ACC112 (cell line): ENCODE data around the gene TTC7B.

ENCODE experiments used
- H2AFZ ChIP-seq: fragments of 200-600 bp; sonication (generic); one replicate; pipeline ENCODE4 v1.6.0; 2017; ENCODE audit warnings: antibody characterized with exemption, low read length; ENCODE audit not compliant: unreplicated experiment
- H3K27ac ChIP-seq: fragments of 200-600 bp; sonication (generic); 2 replicates; pipeline ENCODE4 v1.5.1; 2014; ENCODE audit warnings: low read depth, mild to moderate bottlenecking, antibody characterized with exemption, low read length, moderate library complexity
- H3K27me3 ChIP-seq: fragments of 200-600 bp; sonication (generic); 2 replicates; pipeline ENCODE4 v1.6.1; 2014; ENCODE audit warnings: mild to moderate bottlenecking, antibody characterized with exemption, low read length, moderate library complexity, mixed read lengths; ENCODE audit not compliant: insufficient read depth
- H3K36me3 ChIP-seq: fragments of 200-600 bp; sonication (generic); 2 replicates; pipeline ENCODE4 v1.6.1; 2016; ENCODE audit warnings: mild to moderate bottlenecking, antibody characterized with exemption, low read length, moderate library complexity, mixed read lengths; ENCODE audit not compliant: insufficient read depth
- H3K4me1 ChIP-seq: fragments of 200-600 bp; sonication (generic); one replicate; pipeline ENCODE4 v1.6.1; 2016; ENCODE audit warnings: low read length, mixed read lengths; ENCODE audit not compliant: insufficient read depth, unreplicated experiment, control insufficient read depth
- H3K4me3 ChIP-seq: fragments of 200-600 bp; sonication (generic); 2 replicates; pipeline ENCODE4 v1.5.1; 2014; ENCODE audit warnings: mild to moderate bottlenecking, low read depth, low read length
- H3K79me2 ChIP-seq: fragments of 200-600 bp; sonication (generic); one replicate; pipeline ENCODE4 v1.6.0; 2016; ENCODE audit warnings: low read length; ENCODE audit not compliant: control insufficient read depth, unreplicated experiment, insufficient read depth

Gene TTC7B

DNA sequence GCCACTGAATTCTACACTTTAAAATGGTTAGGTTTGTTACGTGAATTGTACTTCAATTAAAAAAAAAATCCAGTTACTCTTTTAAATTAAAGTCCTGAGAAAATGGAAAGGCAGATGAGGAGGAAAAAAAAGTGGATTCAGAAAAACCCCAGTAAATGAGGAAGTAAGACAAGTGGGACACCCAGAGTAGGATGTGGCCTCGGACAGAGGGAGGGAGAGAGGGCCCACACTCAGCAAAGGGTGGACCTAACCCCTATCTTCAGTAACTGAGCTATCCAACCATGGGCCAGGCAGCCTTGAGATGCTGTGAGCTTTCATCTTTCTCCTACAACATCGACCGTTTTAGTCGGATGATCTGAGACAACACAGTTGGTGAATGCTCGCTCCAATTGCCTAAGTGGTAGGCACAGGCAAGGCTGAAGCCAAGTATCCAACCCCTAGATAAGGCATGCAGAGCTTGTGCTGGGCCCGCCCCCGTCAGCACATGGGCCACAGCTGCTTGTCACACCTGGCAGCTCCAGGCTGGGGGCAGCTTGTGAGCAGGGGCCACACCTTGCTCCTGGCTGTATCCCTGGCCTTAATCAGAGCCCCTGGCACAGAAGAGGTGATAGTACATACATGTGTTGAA, 142.1 kb downstream of the TTC7B start:
- Histone ChIP-seq H3K4me1 (peaks cover 21% of the 10 kb centered on the region), H3K79me2 (no peaks in the 10 kb centered on the region), H3K4me3 (no peak overlapping the region), H3K36me3 (0 out of 2 replicates have a peak, but pooled peaks cover 5% of the 10 kb centered on the region), H2AFZ (no peak overlapping the region), H3K27me3 (no peaks in the 10 kb centered on the region), H3K27ac (no peak overlapping the region)

DNA sequence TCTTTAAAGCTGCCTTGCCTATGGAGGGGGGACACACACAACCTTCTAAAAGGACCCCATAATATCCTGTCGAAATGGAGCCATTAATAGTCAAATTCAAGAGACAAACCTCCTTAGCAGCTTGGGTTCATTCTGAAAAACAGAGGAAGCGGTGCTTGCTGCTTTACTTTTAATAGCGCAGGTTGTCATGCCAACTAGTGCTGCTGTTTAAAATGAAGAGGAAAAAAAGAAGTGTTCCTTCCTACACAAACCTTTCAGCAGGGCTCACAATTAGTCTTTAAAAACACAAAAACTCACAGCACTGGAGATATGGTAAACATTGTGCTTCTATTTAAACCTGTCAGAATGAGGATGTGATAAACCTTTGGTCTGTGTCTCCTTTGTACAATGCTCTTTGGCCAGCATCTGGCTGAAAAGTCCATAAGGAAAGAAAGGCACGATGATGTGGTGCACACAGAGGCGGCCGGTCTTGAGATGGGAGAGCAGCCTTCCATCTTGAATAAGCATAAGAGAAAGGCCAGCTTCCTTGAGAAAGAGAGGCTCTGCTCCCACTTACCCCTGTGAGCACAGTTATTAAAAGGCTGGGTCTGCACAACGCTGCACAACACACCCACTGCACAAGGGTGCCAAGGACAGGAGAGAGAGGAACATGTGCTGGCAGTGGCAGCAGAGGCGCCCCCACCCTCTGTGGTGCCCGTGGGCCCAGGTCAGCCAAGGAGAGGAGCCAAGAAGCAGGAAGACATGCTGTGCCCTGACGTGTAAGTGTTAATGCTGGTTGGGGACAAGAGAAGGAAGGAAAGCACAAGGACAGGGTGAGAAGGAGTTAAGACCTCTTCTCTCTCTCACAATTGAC, 144.6 kb downstream of the TTC7B start:
- H3K4me3 ChIP-seq: no peak overlapping the region
- no peak overlapping the region for H3K27ac ChIP-seq
- no peaks in the 10 kb centered on the region for H3K79me2 ChIP-seq
- 0 out of 2 replicates have a peak, but pooled peaks cover 5% of the 10 kb centered on the region for H3K36me3 ChIP-seq
- H3K4me1 ChIP-seq: no peaks in the 10 kb centered on the region
- no peak overlapping the region for H2AFZ ChIP-seq
- no peaks in the 10 kb centered on the region for H3K27me3 ChIP-seq

DNA sequence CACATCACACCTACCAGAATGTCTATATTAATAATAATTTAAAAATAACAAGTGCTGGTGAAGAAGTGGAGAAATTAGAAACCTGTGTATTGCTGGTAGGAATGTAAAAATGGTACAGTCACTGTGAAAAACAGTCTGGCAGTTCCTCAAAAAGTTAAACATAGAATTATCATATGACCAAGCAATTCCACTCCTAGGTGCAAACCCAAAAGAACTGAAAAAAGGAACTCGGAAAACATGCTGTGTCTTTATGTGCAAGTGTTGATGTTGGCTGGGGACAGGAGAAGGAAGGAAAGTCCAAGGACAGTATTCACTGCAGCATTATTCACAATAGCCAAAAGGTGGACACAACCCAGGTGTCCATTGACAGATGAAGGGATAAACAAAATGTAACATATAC, 146.5 kb downstream of the TTC7B start:
- Histone ChIP-seq H3K79me2 (no peaks in the 10 kb centered on the region), H3K4me3 (no peak overlapping the region), H3K4me1 (no peaks in the 10 kb centered on the region), H3K36me3 (0 out of 2 replicates have a peak, but pooled peaks cover 5% of the 10 kb centered on the region), H3K27me3 (no peaks in the 10 kb centered on the region), H3K27ac (no peak overlapping the region), H2AFZ (no peak overlapping the region)

DNA sequence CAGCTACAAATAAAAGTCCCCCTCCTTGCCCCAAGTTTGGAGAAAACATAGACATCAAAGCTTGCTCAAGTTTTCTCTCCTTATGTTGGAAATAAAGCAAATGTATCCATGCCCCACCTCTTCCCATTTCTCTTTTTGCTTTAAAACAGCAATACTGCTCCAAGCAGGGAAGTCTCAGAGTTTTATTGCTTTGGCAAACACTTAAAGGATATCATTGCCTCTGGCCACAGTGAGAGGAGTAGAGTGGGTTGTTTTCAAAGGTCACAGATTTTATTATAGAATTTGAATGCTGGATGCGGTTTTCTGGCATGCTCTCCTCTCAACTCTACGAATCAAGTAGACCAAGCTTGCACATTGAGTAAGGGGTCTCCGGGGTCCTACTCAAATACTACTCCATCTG, 149.7 kb downstream of the TTC7B start:
- Histone ChIP-seq H3K79me2 (no peaks in the 10 kb centered on the region), H2AFZ (no peak overlapping the region), H3K27ac (no peak overlapping the region), H3K36me3 (0 out of 2 replicates have a peak, but pooled peaks cover 5% of the 10 kb centered on the region), H3K4me1 (no peaks in the 10 kb centered on the region), H3K4me3 (no peak overlapping the region), H3K27me3 (no peaks in the 10 kb centered on the region)

DNA sequence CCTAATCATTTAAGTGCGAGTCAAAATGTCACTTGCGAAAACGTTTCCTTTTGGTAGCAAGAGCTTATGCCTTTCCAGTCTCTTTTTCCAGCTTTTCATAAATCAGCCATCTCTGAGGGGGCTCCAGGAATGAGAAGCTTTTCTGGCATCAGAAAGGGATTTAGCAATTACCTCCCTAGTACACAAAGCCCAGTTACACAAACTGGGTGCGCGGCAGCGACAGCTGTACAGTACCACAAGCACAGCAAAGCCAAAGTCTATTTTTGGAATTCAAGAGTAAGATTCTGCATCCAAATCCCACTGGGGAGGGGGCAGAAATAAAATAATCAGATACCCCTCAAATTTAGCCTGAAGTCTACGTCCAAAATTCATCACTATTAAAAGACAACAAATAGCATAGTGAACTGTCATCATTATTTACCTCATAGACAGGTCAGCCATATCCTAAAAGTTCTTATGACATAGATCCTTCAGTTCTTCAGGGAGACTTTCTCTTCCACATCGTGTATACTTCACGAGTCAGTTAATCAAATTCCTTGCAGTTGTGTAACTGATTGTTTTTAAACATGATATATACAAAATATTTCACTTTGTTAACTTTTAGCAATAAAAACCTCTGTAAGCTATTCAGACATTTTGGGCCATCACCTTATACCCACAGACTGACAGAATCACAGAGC, 150.8 kb downstream of the TTC7B start:
- H3K79me2 ChIP-seq: no peaks in the 10 kb centered on the region
- H3K4me1 ChIP-seq: no peaks in the 10 kb centered on the region
- no peak overlapping the region for H3K27ac ChIP-seq
- 0 out of 2 replicates have a peak, but pooled peaks cover 5% of the 10 kb centered on the region for H3K36me3 ChIP-seq
- H2AFZ ChIP-seq: no peak overlapping the region
- H3K27me3 ChIP-seq: no peaks in the 10 kb centered on the region
- no peak overlapping the region for H3K4me3 ChIP-seq

DNA sequence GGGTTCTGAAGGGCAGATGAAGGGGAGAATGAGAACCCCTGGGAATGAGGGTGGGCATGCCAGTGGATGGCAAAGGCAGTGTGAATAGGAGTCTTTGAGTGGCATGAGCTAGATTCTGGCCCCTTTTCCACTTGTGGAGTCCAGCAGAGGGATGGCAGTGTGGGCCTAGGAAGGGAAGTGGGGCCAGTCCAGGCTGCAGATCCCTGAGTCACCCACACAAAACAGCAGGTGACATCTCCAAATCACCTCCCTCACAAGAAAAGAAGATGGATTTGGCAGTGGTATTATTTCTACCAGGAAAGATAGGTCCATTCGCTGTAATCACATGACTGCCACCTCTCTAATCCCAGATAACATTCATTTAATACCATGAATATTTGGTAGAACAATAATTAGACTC, 151.3 kb downstream of the TTC7B start:
- Histone ChIP-seq H3K27ac (no peak overlapping the region), H3K36me3 (0 out of 2 replicates have a peak, but pooled peaks cover 2% of the 10 kb centered on the region), H3K27me3 (no peaks in the 10 kb centered on the region), H3K79me2 (no peaks in the 10 kb centered on the region), H2AFZ (no peak overlapping the region), H3K4me1 (no peaks in the 10 kb centered on the region), H3K4me3 (no peak overlapping the region)

DNA sequence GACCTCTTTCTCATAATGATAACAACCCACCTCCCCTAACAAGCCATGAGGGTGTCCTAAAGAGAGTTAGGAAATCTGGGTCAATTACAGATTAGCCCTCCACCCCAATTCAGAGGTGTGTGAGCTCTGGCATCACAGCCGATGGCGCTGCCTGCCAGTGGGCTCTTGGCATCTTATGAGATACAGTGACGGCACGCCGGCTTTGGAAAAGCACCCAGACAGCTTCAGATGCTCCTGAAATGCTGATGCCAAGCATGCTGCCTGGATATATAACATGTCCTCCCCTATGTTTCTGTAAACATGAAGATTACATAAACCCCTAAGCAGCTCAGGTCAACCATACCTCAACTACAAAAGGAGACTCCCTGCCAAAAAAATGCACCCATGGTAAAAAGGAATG, 152.6 kb downstream of the TTC7B start:
- H3K27ac ChIP-seq: no peak overlapping the region
- no peak overlapping the region for H3K4me3 ChIP-seq
- no peak overlapping the region for H2AFZ ChIP-seq
- H3K4me1 ChIP-seq: no peaks in the 10 kb centered on the region
- no peaks in the 10 kb centered on the region for H3K27me3 ChIP-seq
- H3K36me3 ChIP-seq: no peaks in the 10 kb centered on the region
- H3K79me2 ChIP-seq: no peaks in the 10 kb centered on the region

DNA sequence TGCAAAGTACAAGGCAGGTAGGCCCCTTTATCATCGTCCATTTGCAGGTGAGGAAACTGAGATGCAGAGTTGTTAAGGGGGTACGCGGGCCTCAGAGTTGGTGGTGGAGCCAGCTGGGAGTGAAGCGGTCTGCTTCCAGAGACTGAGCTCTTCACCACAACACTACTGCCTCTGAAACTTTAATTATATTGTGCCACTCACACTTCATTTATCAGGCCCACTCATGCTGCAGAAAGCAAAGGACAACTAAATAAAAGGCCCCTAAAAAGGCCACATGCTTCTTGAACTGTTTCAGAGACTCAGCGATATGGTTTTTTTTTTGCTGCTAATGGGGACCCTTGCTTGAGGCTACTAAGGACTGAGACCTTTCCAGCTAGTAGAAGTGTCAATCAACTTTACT, 153.1 kb downstream of the TTC7B start:
- Histone ChIP-seq H3K36me3 (no peaks in the 10 kb centered on the region), H3K27me3 (no peaks in the 10 kb centered on the region), H3K4me3 (no peak overlapping the region), H3K27ac (no peak overlapping the region), H3K4me1 (no peaks in the 10 kb centered on the region), H2AFZ (no peak overlapping the region), H3K79me2 (no peaks in the 10 kb centered on the region)

DNA sequence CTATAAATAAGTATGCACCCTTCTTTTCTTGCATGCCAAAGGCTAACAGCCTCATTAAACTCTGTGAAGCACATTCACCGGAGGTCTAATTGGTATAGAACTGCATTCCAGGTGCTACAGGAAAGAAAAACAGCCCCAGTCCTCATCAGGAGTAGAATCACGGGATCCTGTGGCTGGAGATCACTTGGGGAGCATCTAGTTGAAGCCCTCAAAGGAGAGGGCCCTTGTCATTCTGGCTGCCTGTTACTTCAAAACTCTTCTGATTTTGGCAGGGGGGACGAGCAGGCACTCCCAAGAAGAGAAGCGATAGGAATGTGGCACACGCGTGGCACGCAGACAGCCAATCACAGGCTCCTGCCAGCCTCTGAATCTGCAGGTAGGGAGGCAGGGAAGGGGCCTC, 154.4 kb downstream of the TTC7B start:
- Histone ChIP-seq H3K79me2 (no peaks in the 10 kb centered on the region), H3K4me3 (no peak overlapping the region), H3K27ac (no peak overlapping the region), H3K27me3 (no peaks in the 10 kb centered on the region), H2AFZ (no peak overlapping the region), H3K4me1 (no peaks in the 10 kb centered on the region), H3K36me3 (no peaks in the 10 kb centered on the region)

DNA sequence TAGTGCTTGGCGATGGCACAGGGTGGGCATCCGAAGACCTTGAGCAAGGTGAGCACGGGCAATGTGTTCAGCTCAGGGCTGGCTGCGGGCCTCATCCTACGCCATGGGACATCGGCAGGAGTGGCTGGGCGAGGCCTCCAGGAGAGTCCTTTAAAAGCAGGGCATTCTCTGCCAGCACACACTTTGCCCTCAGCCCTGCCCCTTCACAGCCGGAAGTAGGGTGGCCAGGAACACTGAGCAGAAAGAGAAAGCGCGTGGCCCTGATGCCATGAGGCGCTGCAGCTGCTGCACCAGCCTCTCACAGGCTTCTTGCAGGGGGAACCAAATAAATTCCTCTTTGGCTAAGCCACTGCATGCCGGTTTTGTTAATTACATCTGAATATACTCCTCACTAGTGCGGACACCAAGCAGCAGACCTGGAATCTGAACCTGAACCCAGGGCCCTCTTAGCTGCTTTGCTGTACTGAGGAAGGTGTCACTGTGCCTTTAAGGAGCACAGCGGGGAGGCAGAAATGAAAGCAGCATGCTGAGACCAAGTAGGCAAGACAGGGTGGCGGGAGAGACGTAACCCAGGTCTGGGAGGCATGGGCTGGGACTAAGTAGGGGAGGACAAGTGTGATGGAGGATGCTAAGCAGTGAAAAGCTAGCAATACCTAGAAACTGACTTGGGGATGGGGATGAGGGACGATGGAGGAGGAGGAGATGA, 155.2 kb downstream of the TTC7B start:
- Histone ChIP-seq H3K36me3 (no peaks in the 10 kb centered on the region), H3K4me3 (no peak overlapping the region), H3K4me1 (no peaks in the 10 kb centered on the region), H2AFZ (no peak overlapping the region), H3K79me2 (no peaks in the 10 kb centered on the region), H3K27me3 (no peaks in the 10 kb centered on the region), H3K27ac (no peak overlapping the region)
